HepG2 (cell line): ENCODE measurements around the gene BYSL. TPM values are rescaled to one million over a fixed set of nuclear protein-coding genes. Genes with fewer than 3 reads are reported as not detected.

Experiments used
- BRF2 ChIP-seq: sonication (generic); formaldehyde crosslinking; IDR thresholded peaks from 2 replicates; pipeline ENCODE4 v1.8.1; 2022; ENCODE audit warnings: mild to moderate bottlenecking, missing genetic modification reagents
- CENPBD1 ChIP-seq: sonication (generic); formaldehyde crosslinking; IDR thresholded peaks from 2 replicates; pipeline ENCODE4 v1.8.0; 2022; ENCODE audit warnings: missing genetic modification reagents, low read depth, mild to moderate bottlenecking, borderline replicate concordance
- CREM ChIP-seq, 2 experiments: sonication (generic) in 1 of 2; formaldehyde crosslinking in 1 of 2; IDR thresholded peaks; 2 replicates each; pipeline versions ENCODE4 v1.4.0 to v1.6.1; 2016 to 2020; ENCODE audit warnings: antibody characterized with exemption in 1 of 2, mild to moderate bottlenecking in 1 of 2, missing genetic modification reagents in 1 of 2
- DBP ChIP-seq: sonication (generic); formaldehyde crosslinking; IDR thresholded peaks from 2 replicates; pipeline ENCODE4 v1.4.0; 2020; ENCODE audit warnings: missing genetic modification reagents; ENCODE audit errors: not compliant biosample characterization
- EEA1 ChIP-seq: sonication (generic); formaldehyde crosslinking; IDR thresholded peaks from 2 replicates; pipeline ENCODE4 v1.5.1; 2020; ENCODE audit warnings: mild to moderate bottlenecking, missing genetic modification reagents, borderline replicate concordance
- FLYWCH1 ChIP-seq: sonication (generic); formaldehyde crosslinking; IDR thresholded peaks from 2 replicates; pipeline ENCODE4 v1.8.1; 2023; ENCODE audit warnings: mild to moderate bottlenecking, missing genetic modification reagents
- FOSL1 ChIP-seq: sonication (generic); formaldehyde crosslinking; IDR thresholded peaks from 2 replicates; pipeline ENCODE4 v1.9.0; 2021; ENCODE audit warnings: missing genetic modification reagents, borderline replicate concordance
- HOXD1 ChIP-seq: sonication (generic); formaldehyde crosslinking; IDR thresholded peaks from 2 replicates; pipeline ENCODE4 v1.5.0; 2020; ENCODE audit warnings: missing genetic modification reagents
- MAFG ChIP-seq: sonication (generic); formaldehyde crosslinking; IDR thresholded peaks from 2 replicates; pipeline ENCODE4 v1.5.1; 2020; ENCODE audit warnings: mild to moderate bottlenecking, missing genetic modification reagents
- NFIB ChIP-seq: sonication (generic); formaldehyde crosslinking; IDR thresholded peaks from 2 replicates; pipeline ENCODE4 v1.9.0; 2021; ENCODE audit warnings: missing genetic modification reagents, mild to moderate bottlenecking, borderline replicate concordance
- TERF1 ChIP-seq: sonication (generic); formaldehyde crosslinking; IDR thresholded peaks from 2 replicates; pipeline ENCODE4 v1.8.0; 2022; ENCODE audit warnings: mild to moderate bottlenecking, missing genetic modification reagents, moderate library complexity
- ZIK1 ChIP-seq: sonication (generic); formaldehyde crosslinking; IDR thresholded peaks from 2 replicates; pipeline ENCODE4 v1.5.0; 2020; ENCODE audit warnings: mild to moderate bottlenecking, low read depth, missing genetic modification reagents, borderline replicate concordance
- ZNF264 ChIP-seq: sonication (generic); formaldehyde crosslinking; IDR thresholded peaks from 2 replicates; pipeline ENCODE4 v1.4.0; 2020; ENCODE audit warnings: missing genetic modification reagents
- ZNF670 ChIP-seq: sonication (generic); formaldehyde crosslinking; IDR thresholded peaks from 2 replicates; pipeline ENCODE4 v1.8.0; 2022; ENCODE audit warnings: mild to moderate bottlenecking, missing genetic modification reagents, borderline replicate concordance
- ZNF879 ChIP-seq: sonication (generic); formaldehyde crosslinking; IDR thresholded peaks from 2 replicates; pipeline ENCODE4 v1.8.1; 2023; ENCODE audit warnings: missing genetic modification reagents
- ZSCAN20 ChIP-seq: sonication (generic); formaldehyde crosslinking; IDR thresholded peaks from 2 replicates; pipeline ENCODE4 v1.4.0; 2020; ENCODE audit warnings: missing genetic modification reagents, mild to moderate bottlenecking, borderline replicate concordance
- ZSCAN5A ChIP-seq: sonication (generic); formaldehyde crosslinking; IDR thresholded peaks from 2 replicates; pipeline ENCODE4 v1.8.0; 2022; ENCODE audit warnings: mild to moderate bottlenecking, missing genetic modification reagents, borderline replicate concordance
- polyA plus RNA-seq, 8 experiments: library from polyadenylated mRNA; depleted of rRNA in 3 of 8; stranded (reverse) in 7 of 8; unstranded in 1 of 8; fragments of >200 nt; fragmentation: Illumina TruSeq in 4 of 8; extraction: Trizol in 4 of 8; gene quantifications; 2 replicates each; pipeline versions ENCODE4 v1.2.1 to v1.2.3, GENCODE V29; 2011 to 2016; ENCODE audit warnings: low read depth in 4 of 8, missing spikeins in 1 of 8, mixed read lengths in 1 of 8; ENCODE audit not compliant: insufficient read depth in 1 of 8
- total RNA-seq, 5 experiments: library from RNA; depleted of rRNA; stranded (reverse); fragments of >200 nt; fragmentation: Illumina TruSeq; extraction: Trizol; gene quantifications; 2 replicates each; pipeline ENCODE4 v1.2.3, GENCODE V29; 2016; ENCODE audit warnings: low read depth in 1 of 5
- TF ChIP-seq, protein P1 (sequence below): sonication (generic); formaldehyde crosslinking; IDR thresholded peaks from 2 replicates; pipeline ENCODE4 v1.5.0; 2020; ENCODE audit warnings: mild to moderate bottlenecking, missing genetic modification reagents, borderline replicate concordance
- TF ChIP-seq, protein P2 (sequence below): sonication (generic); formaldehyde crosslinking; IDR thresholded peaks from 2 replicates; pipeline ENCODE4 v1.8.0; 2022; ENCODE audit warnings: low read depth, missing genetic modification reagents

The BYSL gene
- total and polyA plus RNA-seq, 2 of the 13 experiments (the other 11 are each of a cell fraction or from before 2014, with no cell fraction given): 27.9 to 28.6 TPM

- no peak for TF ChIP-seq ZNF670 (CRISPR knock-in tag)
- TF ChIP-seq EEA1 (CRISPR knock-in tag): peak; percentile 20; the same call in 1 of the 2 replicates
- no peak for TF ChIP-seq CREM (IDR thresholded peaks at IDR 0.05)
- no peak for TF ChIP-seq CREM (CRISPR knock-in tag; IDR thresholded peaks at IDR 0.05)
- 0 out of 2 replicates have a peak, but pooled peaks have one; percentile 65 for TF ChIP-seq ZIK1
- no peak for TF ChIP-seq ZNF879 (CRISPR knock-in tag)
- TF ChIP-seq FLYWCH1: no peak
- no peak for TF ChIP-seq DBP (CRISPR knock-in tag)
- no peak for TF ChIP-seq BRF2 (CRISPR knock-in tag)
- TF ChIP-seq, protein P1, sequence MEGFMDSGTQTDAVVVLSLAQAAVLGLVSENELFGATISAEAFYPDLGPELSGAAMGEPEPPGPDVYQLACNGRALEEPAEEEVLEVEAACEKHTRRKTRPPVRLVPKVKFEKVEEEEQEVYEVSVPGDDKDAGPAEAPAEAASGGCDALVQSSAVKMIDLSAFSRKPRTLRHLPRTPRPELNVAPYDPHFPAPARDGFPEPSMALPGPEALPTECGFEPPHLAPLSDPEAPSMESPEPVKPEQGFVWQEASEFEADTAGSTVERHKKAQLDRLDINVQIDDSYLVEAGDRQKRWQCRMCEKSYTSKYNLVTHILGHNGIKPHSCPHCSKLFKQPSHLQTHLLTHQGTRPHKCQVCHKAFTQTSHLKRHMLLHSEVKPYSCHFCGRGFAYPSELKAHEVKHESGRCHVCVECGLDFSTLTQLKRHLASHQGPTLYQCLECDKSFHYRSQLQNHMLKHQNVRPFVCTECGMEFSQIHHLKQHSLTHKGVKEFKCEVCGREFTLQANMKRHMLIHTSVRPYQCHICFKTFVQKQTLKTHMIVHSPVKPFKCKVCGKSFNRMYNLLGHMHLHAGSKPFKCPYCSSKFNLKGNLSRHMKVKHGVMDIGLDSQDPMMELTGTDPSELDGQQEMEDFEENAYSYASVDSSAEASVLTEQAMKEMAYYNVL (CRISPR knock-in tag): no peak
- TF ChIP-seq ZNF264 (CRISPR knock-in tag): no peak
- 0 out of 2 replicates have a peak, but pooled peaks have one; percentile 5 for TF ChIP-seq ZSCAN5A (CRISPR knock-in tag)
- TF ChIP-seq ZSCAN20 (CRISPR knock-in tag): peak; percentile 36; the same call in 1 of the 2 replicates
- no peak for TF ChIP-seq FOSL1 (CRISPR knock-in tag)
- TF ChIP-seq NFIB (CRISPR knock-in tag): no peak
- peak; percentile 50; the same call in 1 of the 2 replicates for TF ChIP-seq HOXD1 (CRISPR knock-in tag)
- no peak for TF ChIP-seq CENPBD1 (CRISPR knock-in tag)
- no peak for TF ChIP-seq MAFG (CRISPR knock-in tag)
- no peak for TF ChIP-seq TERF1
- TF ChIP-seq, protein P2, sequence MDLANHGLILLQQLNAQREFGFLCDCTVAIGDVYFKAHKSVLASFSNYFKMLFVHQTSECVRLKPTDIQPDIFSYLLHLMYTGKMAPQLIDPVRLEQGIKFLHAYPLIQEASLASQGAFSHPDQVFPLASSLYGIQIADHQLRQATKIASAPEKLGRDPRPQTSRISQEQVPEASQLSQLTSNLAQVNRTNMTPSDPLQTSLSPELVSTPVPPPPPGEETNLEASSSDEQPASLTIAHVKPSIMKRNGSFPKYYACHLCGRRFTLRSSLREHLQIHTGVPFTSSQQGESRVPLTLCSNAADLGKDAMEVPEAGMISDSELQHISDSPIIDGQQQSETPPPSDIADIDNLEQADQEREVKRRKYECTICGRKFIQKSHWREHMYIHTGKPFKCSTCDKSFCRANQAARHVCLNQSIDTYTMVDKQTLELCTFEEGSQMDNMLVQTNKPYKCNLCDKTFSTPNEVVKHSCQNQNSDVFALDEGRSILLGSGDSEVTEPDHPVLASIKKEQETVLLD (CRISPR knock-in tag): peak; percentile 69; the same call in 1 of the 2 replicates
Measured at GRCh38 chr6:41941280-41942066, 20.2 kb downstream of the BYSL start, which contains the start of gene CCND3 (continued).
